HG02759 (cell line): ENCODE data around the gene LAMA3.

ENCODE experiments used
- ATAC-seq: cut with Tn5 transposase; IDR thresholded peaks from one replicate; pipeline ENCODE4 v1.9.1; 2021; ENCODE audit warnings: mild to moderate bottlenecking, moderate library complexity; ENCODE audit not compliant: unreplicated experiment

LAMA3 gene

GRCh38 chr18:23669804-23670405 lies 19.3 kb upstream of the LAMA3 start:
- ATAC-seq, result no peak

- ATAC-seq, result no peak
Observed at GRCh38 chr18:23671564-23671963, 17.7 kb upstream of the LAMA3 start.

GRCh38 chr18:23673725-23674124 lies 15.5 kb upstream of the LAMA3 start:
- ATAC-seq, result no peak

- ATAC-seq, result no peak
Observed at GRCh38 chr18:23675236-23675635, 14.0 kb upstream of the LAMA3 start.

GRCh38 chr18:23675896-23676295 lies 13.4 kb upstream of the LAMA3 start:
- ATAC-seq, result no peak

GRCh38 chr18:23682045-23682444 lies 7.2 kb upstream of the LAMA3 start:
- no peak for ATAC-seq

- no peak for ATAC-seq
Observed at GRCh38 chr18:23682472-23682871, 6.8 kb upstream of the LAMA3 start.

GRCh38 chr18:23683155-23683554 lies 6.1 kb upstream of the LAMA3 start:
- ATAC-seq, result no peak

GRCh38 chr18:23683671-23684070 lies 5.6 kb upstream of the LAMA3 start:
- no peak for ATAC-seq

GRCh38 chr18:23684515-23685197 lies 4.6 kb upstream of the LAMA3 start:
- ATAC-seq, result no peak

GRCh38 chr18:23688528-23688927 lies 725 bp upstream of the LAMA3 start:
- ATAC-seq, result no peak

GRCh38 chr18:23689616-23690504 lies 607 bp downstream of the LAMA3 start:
- peak; percentile 44 for ATAC-seq

GRCh38 chr18:23690505-23691068 lies 1.3 kb downstream of the LAMA3 start:
- no peak for ATAC-seq

GRCh38 chr18:23693846-23694245 lies 4.6 kb downstream of the LAMA3 start:
- ATAC-seq, result no peak

- ATAC-seq, result no peak
Observed at GRCh38 chr18:23694637-23695430, 5.6 kb downstream of the LAMA3 start.

- no peak for ATAC-seq
Observed at GRCh38 chr18:23701017-23701416, 11.8 kb downstream of the LAMA3 start.

- ATAC-seq, result no peak
Observed at GRCh38 chr18:23701544-23702064, 12.4 kb downstream of the LAMA3 start.

- ATAC-seq, result no peak
Observed at GRCh38 chr18:23702606-23703005, 13.4 kb downstream of the LAMA3 start.

GRCh38 chr18:23703057-23703986 lies 14.1 kb downstream of the LAMA3 start:
- ATAC-seq, result no peak
